ENCODE data around the gene ZNF70. TPM values are rescaled to one million over a fixed set of nuclear protein-coding genes. Genes with fewer than 3 reads are reported as not detected.

Gene ZNF70
- total RNA-seq, 1 experiment from 2014 or later = 3.2 TPM

- TF ChIP-seq POLR2A (IDR thresholded peaks at IDR 0.05; ENCODE audit: borderline replicate concordance, extremely low read depth, insufficient read depth, insufficient read length) (no peak), CBX3 (IDR thresholded peaks at IDR 0.05; ENCODE audit: low read depth) (no peak), SRF (IDR thresholded peaks at IDR 0.05; ENCODE audit: low read depth) (no peak), RAD21 (IDR thresholded peaks at IDR 0.05; ENCODE audit: low read depth) (no peak), TCF7L2 (IDR thresholded peaks at IDR 0.05; ENCODE audit: borderline replicate concordance, extremely low read depth, insufficient read depth, insufficient read length) (no peak), SP1 (IDR thresholded peaks at IDR 0.05; ENCODE audit: low read depth) (no peak), EZH2 (IDR thresholded peaks at IDR 0.05) (no peak)
Observed at GRCh38 chr22:23782703-23783102, 31.8 kb upstream of the ZNF70 start (continued).

GRCh38 chr22:23782252-23782651, 31.3 kb upstream of the ZNF70 start:
- POLR2A ChIA-PET = interaction anchor here (0.9 kb wide), 1 partner anchor 11 kb away, joined by 3 read pairs; no protein-coding TSS in a partner anchor
- Histone ChIP-seq H3K9ac (ENCODE audit: low read length) (no peak overlapping the region), H3K27ac (ENCODE audit: low read depth, low read length) (peak overlapping the region; percentile 39; the same call in 1 of the 2 replicates), H2AFZ (ENCODE audit: low read depth, low read length, poor library complexity, severe bottlenecking) (no peak overlapping the region), H3K79me2 (ENCODE audit: insufficient read depth, low read length) (no peaks in the 10 kb centered on the region), H3K4me3 (replicated peaks in 1 of 2; ENCODE audit: low read depth in 1 of 2, low read length in 2 of 2) (no peak overlapping the region), H3K36me3 (ENCODE audit: control insufficient read depth in 1 of 2, insufficient read depth in 2 of 2, low read length in 2 of 2) (no peaks in the 10 kb centered on the region), H4K20me1 (ENCODE audit: insufficient read depth) (no peaks in the 10 kb centered on the region), H3K4me2 (ENCODE audit: low read length) (peak overlapping the region; percentile 54), H3K4me1 (ENCODE audit: control insufficient read depth in 1 of 2, insufficient read depth in 2 of 2, low read length in 2 of 2) (peaks cover 17 to 39% of the 10 kb centered on the region in 2 experiments), H3K9me2 (ENCODE audit: insufficient read depth) (no peaks in the 10 kb centered on the region), H3K9me3 (ENCODE audit: control insufficient read depth in 1 of 2, insufficient read depth in 1 of 2, low read depth in 1 of 2, low read length in 2 of 2) (no peaks in the 10 kb centered on the region), H3K27me3 (ENCODE audit: insufficient read depth, low read length) (no peaks in the 10 kb centered on the region)
- no TSS peak for BruUV-seq (replicated peaks)
- ATAC-seq (no peak), DNase-seq (ENCODE audit: low read depth, low spot score) (no peak)
- TF ChIP-seq CEBPB (IDR thresholded peaks at IDR 0.05; ENCODE audit: low read depth) (no peak), SRF (IDR thresholded peaks at IDR 0.05; ENCODE audit: low read depth) (no peak), ELF1 (IDR thresholded peaks at IDR 0.05; ENCODE audit: borderline replicate concordance, low read depth) (no peak), RAD21 (IDR thresholded peaks at IDR 0.05; ENCODE audit: low read depth) (no peak)
- RAD21 ChIA-PET (ENCODE audit: low non-redundant PET in 1 of 2, low total read pairs in 2 of 2, uncharacterized antibody in 2 of 2, unreplicated experiment in 2 of 2) = no interaction called here
- CTCF ChIA-PET = no interaction called here
- intact Hi-C loops (cut with micrococcal nuclease) = no loop called here
